SU-DHL-6 (cell line): ENCODE data around the gene WSCD2.

ENCODE experiments used
- CTCF ChIP-seq: fragments of 200-600 bp; sonication (generic); IDR thresholded peaks from one replicate; pipeline ENCODE4 v1.5.1; 2017; ENCODE audit warnings: antibody characterized with exemption, mild to moderate bottlenecking, low read length, moderate library complexity; ENCODE audit not compliant: insufficient read depth, poor library complexity, severe bottlenecking
- EZH2phosphoT487 ChIP-seq: fragments of 200-600 bp; sonication (generic), shearing (Covaris generic); conservative IDR thresholded peaks from 2 replicates; pipeline ENCODE4 v1.6.1; 2018; ENCODE audit warnings: mild to moderate bottlenecking, antibody characterized with exemption, low read length, moderate library complexity, mixed read lengths

- no peak for TF ChIP-seq CTCF
- no peak for TF ChIP-seq EZH2phosphoT487
These were observed 155.1 kb downstream of the WSCD2 start for GRCh38 chr12:108284163-108284562.
